HCT116 (cell line): ENCODE measurements around the gene ATP13A5. TPM values are rescaled to one million over a fixed set of nuclear protein-coding genes. Genes with fewer than 3 reads are reported as not detected.

Source experiments
- ATAC-seq: fragments of 200-7000 bp; cut with Tn5 transposase; 2 replicates; pipeline ENCODE4 v1.9.1; 2020; ENCODE audit warnings: mild to moderate bottlenecking, moderate library complexity
- BruUV-seq: library from RNA; stranded (reverse); fragments of 400-500 nt; replicated peaks from 2 replicates; lab custom pipeline; 2021; lab: Mats Ljungman, UMichigan
- CTCF ChIA-PET: fragments of 300-600 bp; sonication (Branson Sonifier 250); formaldehyde crosslinking; loops from one replicate; lab custom pipeline; 2021; ENCODE audit warnings: antibody characterized with exemption; lab: Charles Lee
- POLR2A ChIA-PET: fragments of 300-600, 350-600 bp; sonication (Branson Sonifier 250); formaldehyde crosslinking; loops from one replicate; lab custom pipeline; 2021; ENCODE audit warnings: antibody characterized with exemption; lab: Charles Lee
- RAD21 ChIA-PET, 2 experiments: fragments of 300-600 bp; sonication (Branson Sonifier 250); formaldehyde crosslinking; loops; one replicate each; lab custom pipeline; 2023; ENCODE audit warnings: low total read pairs in 2 of 2; ENCODE audit not compliant: uncharacterized antibody in 2 of 2, unreplicated experiment in 2 of 2, low non-redundant PET in 1 of 2; lab: Charles Lee
- DNase-seq: peaks from one replicate; pipeline ENCODE4 v3.0.0-alpha.2; 2010; ENCODE audit warnings: low read depth, low spot score
- H2AFZ ChIP-seq: fragments of 200-600 bp; shearing (Covaris generic), sonication (generic); 2 replicates; pipeline ENCODE4 v1.6.1; 2017; ENCODE audit warnings: low read depth, mixed run types, mixed read lengths, antibody characterized with exemption, low read length; ENCODE audit not compliant: poor library complexity, severe bottlenecking
- H3K27ac ChIP-seq: 2 replicates; pipeline ENCODE4 v1.5.1; 2012; ENCODE audit warnings: low read depth, low read length
- H3K27me3 ChIP-seq: fragments of 200-600 bp; sonication (generic); 2 replicates; pipeline ENCODE4 v1.6.1; 2016; ENCODE audit warnings: mixed run types, low read length, mixed read lengths; ENCODE audit not compliant: insufficient read depth
- H3K36me3 ChIP-seq, 2 experiments: fragments of 200-500 bp in 1 of 2; fragments of 200-600 bp in 1 of 2; sonication (Bioruptor generic) in 1 of 2; sonication (generic) in 1 of 2; 2 replicates each; pipeline versions ENCODE4 v1.5.1 to v1.6.1; 2014 to 2016; ENCODE audit warnings: low read length in 2 of 2, inconsistent platforms in 1 of 2, mixed read lengths in 1 of 2, mixed run types in 1 of 2; ENCODE audit not compliant: insufficient read depth in 2 of 2, control insufficient read depth in 1 of 2
- H3K4me1 ChIP-seq, 2 experiments: fragments of 200-600 bp in 1 of 2; sonication (generic) in 1 of 2; 2 replicates each; pipeline versions ENCODE4 v1.5.1 to v1.6.1; 2012 to 2017; ENCODE audit warnings: low read length in 2 of 2, inconsistent platforms in 1 of 2, mild to moderate bottlenecking in 1 of 2, mixed read lengths in 1 of 2, mixed run types in 1 of 2, moderate library complexity in 1 of 2; ENCODE audit not compliant: insufficient read depth in 2 of 2, control insufficient read depth in 1 of 2
- H3K4me2 ChIP-seq: fragments of 200-600 bp; sonication (generic); 2 replicates; pipeline ENCODE4 v1.6.1; 2017; ENCODE audit warnings: mixed run types, low read length, mixed read lengths
- H3K4me3 ChIP-seq, 2 experiments: fragments of 200-600 bp in 1 of 2; sonication (generic) in 1 of 2; replicated peaks in 1 of 2; 2 replicates each; pipeline ENCODE4 v1.5.1; 2011 to 2016; ENCODE audit warnings: low read length in 2 of 2, control low read depth in 1 of 2, low read depth in 1 of 2, mild to moderate bottlenecking in 1 of 2, mixed read lengths in 1 of 2, mixed run types in 1 of 2
- H3K79me2 ChIP-seq: fragments of 200-600 bp; sonication (generic); 2 replicates; pipeline ENCODE4 v1.6.1; 2017; ENCODE audit warnings: mild to moderate bottlenecking, mixed run types, low read length, moderate library complexity, mixed read lengths; ENCODE audit not compliant: insufficient read depth
- H3K9ac ChIP-seq: fragments of 200-600 bp; sonication (generic); 2 replicates; pipeline ENCODE4 v1.6.1; 2016; ENCODE audit warnings: low read length, mixed read lengths
- H3K9me2 ChIP-seq: fragments of 200-600 bp; sonication (generic), shearing (Covaris generic); 2 replicates; pipeline ENCODE4 v1.6.1; 2017; ENCODE audit warnings: mixed run types, mild to moderate bottlenecking, moderate library complexity; ENCODE audit not compliant: insufficient read depth
- H3K9me3 ChIP-seq, 2 experiments: fragments of 200-500 bp in 1 of 2; fragments of 200-600 bp in 1 of 2; sonication (Bioruptor generic) in 1 of 2; sonication (generic) in 1 of 2; 2 replicates each; pipeline ENCODE4 v1.6.1; 2014 to 2017; ENCODE audit warnings: low read length in 2 of 2, mixed read lengths in 2 of 2, inconsistent platforms in 1 of 2, low read depth in 1 of 2, mild to moderate bottlenecking in 1 of 2, mixed run types in 1 of 2, moderate library complexity in 1 of 2; ENCODE audit not compliant: control insufficient read depth in 1 of 2, insufficient read depth in 1 of 2
- H4K20me1 ChIP-seq: fragments of 200-600 bp; sonication (generic), shearing (Covaris generic); 2 replicates; pipeline ENCODE4 v1.6.1; 2017; ENCODE audit warnings: mixed run types, mild to moderate bottlenecking, moderate library complexity; ENCODE audit not compliant: insufficient read depth
- CBX3 ChIP-seq: IDR thresholded peaks from 2 replicates; pipeline ENCODE4 v1.6.1; 2012; ENCODE audit warnings: low read depth
- CEBPB ChIP-seq: IDR thresholded peaks from 2 replicates; pipeline ENCODE4 v1.6.1; 2012; ENCODE audit warnings: low read depth
- CTCF ChIP-seq, 3 experiments: fragments of 200-600 bp in 1 of 3; sonication (generic) in 1 of 3; IDR thresholded peaks in 2 of 3; conservative IDR thresholded peaks in 1 of 3; 2 replicates each; pipeline ENCODE4 v1.5.1; 2012 to 2017; ENCODE audit warnings: low read depth in 2 of 3, low read length in 2 of 3, antibody characterized with exemption in 1 of 3, borderline replicate concordance in 1 of 3, control low read depth in 1 of 3, mild to moderate bottlenecking in 1 of 3, mixed read lengths in 1 of 3, mixed run types in 1 of 3, moderate library complexity in 1 of 3; ENCODE audit not compliant: insufficient read depth in 1 of 3
- ELF1 ChIP-seq: IDR thresholded peaks from 2 replicates; pipeline ENCODE4 v1.6.1; 2012; ENCODE audit warnings: low read depth, borderline replicate concordance
- EZH2 ChIP-seq: fragments of 200-600 bp; sonication (generic); IDR thresholded peaks from 2 replicates; pipeline ENCODE4 v1.6.1; 2017; ENCODE audit warnings: antibody characterized with exemption, mixed run types
- EZH2phosphoT487 ChIP-seq: fragments of 200-600 bp; IDR thresholded peaks from 2 replicates; pipeline ENCODE4 v1.6.1; 2018; ENCODE audit warnings: antibody characterized with exemption, borderline replicate concordance
- JUND ChIP-seq: IDR thresholded peaks from 2 replicates; pipeline ENCODE4 v1.6.1; 2012
- MAX ChIP-seq: IDR thresholded peaks from 2 replicates; pipeline ENCODE4 v1.6.1; 2012
- POLR2AphosphoS5 ChIP-seq: IDR thresholded peaks from 2 replicates; pipeline ENCODE4 v1.6.1; 2011; ENCODE audit warnings: mild to moderate bottlenecking, low read depth, low read length, moderate library complexity
- SP1 ChIP-seq: IDR thresholded peaks from 2 replicates; pipeline ENCODE4 v1.6.1; 2012; ENCODE audit warnings: low read depth
- TCF7L2 ChIP-seq: IDR thresholded peaks from 2 replicates; pipeline ENCODE4 v1.7.0; 2011; ENCODE audit warnings: borderline replicate concordance, inconsistent platforms; ENCODE audit not compliant: insufficient read depth, insufficient read length; ENCODE audit errors: extremely low read depth
- ZFX ChIP-seq: fragments of 450-650 bp; IDR thresholded peaks from 2 replicates; pipeline ENCODE4 v1.6.1; 2017
- ZNF274 ChIP-seq: fragments of 200-500 bp; sonication (Bioruptor generic); IDR thresholded peaks from 2 replicates; pipeline ENCODE4 v1.6.1; 2014; ENCODE audit warnings: mild to moderate bottlenecking, low read depth, low read length, inconsistent platforms
- intact Hi-C: fragments of 100-400 bp; cut with micrococcal nuclease; formaldehyde crosslinking; loops from 2 replicates; pipeline ENCODE4 v1.10.0; 2022
- total RNA-seq: library from RNA; stranded (reverse); gene quantifications from one replicate; pipeline ENCODE4 v1.2.1, GENCODE V29; 2021; ENCODE audit not compliant: unreplicated experiment

Gene ATP13A5
- total RNA-seq, 1 experiment from 2014 or later = not detected

- TF ChIP-seq CTCF (IDR thresholded peaks at IDR 0.05 in 2 of 3, conservative IDR thresholded peaks at IDR 0.05 in 1 of 3; ENCODE audit: borderline replicate concordance in 1 of 3, insufficient read depth in 1 of 3, low read depth in 2 of 3, low read length in 2 of 3) (no peak), ZNF274 (no peak), SP1 (no peak), EZH2phosphoT487 (no peak), CBX3 (no peak)
- TF ChIP-seq, all 23 proteins: peak for 0
Measured at GRCh38 chr3:193243571-193243970, 135.0 kb downstream of the ATP13A5 start (continued).

GRCh38 chr3:193241716-193242115 lies 136.8 kb downstream of the ATP13A5 start:
- ATAC-seq (no peak), DNase-seq (no peak)
- no peaks in the 10 kb centered on the region for H3K9me3 ChIP-seq
- H3K36me3 ChIP-seq = no peaks in the 10 kb centered on the region
- intact Hi-C loops = no loop called here
- no peak overlapping the region for H3K9ac ChIP-seq
- H3K27ac ChIP-seq = no peak overlapping the region
- ChIA-PET RAD21 (no interaction called here), CTCF (no interaction called here), POLR2A (no interaction called here)
- H3K9me2 ChIP-seq = no peaks in the 10 kb centered on the region
- H3K79me2 ChIP-seq = no peaks in the 10 kb centered on the region
- H4K20me1 ChIP-seq = no peaks in the 10 kb centered on the region
- TF ChIP-seq CEBPB (no peak), ZNF274 (no peak), EZH2 (no peak), ELF1 (no peak), EZH2phosphoT487 (no peak), ZFX (no peak), JUND (no peak), MAX (no peak), POLR2AphosphoS5 (no peak), TCF7L2 (no peak), CBX3 (no peak)
- BruUV-seq = no TSS peak
- no peak overlapping the region for H3K4me2 ChIP-seq
- no peak overlapping the region for H3K4me3 ChIP-seq
- 0 out of 2 replicates have a peak, but pooled peaks cover 4% of the 10 kb centered on the region for H3K27me3 ChIP-seq
- no peaks in the 10 kb centered on the region for H3K4me1 ChIP-seq
- H2AFZ ChIP-seq = no peak overlapping the region
